Colonic mucosa (tissue), 4 donors: ENCODE data around the gene LOXL3. TPM values are rescaled to one million over a fixed set of nuclear protein-coding genes. Genes with fewer than 3 reads are reported as not detected.
"Not testable (repeated sequence)": the region's sequence is repeated elsewhere in the genome, so short reads cannot be mapped to it uniquely, and the experiment has no call there.

Experiments
- DNase-seq: peaks from one replicate; pipeline ENCODE4 v3.0.0-alpha.2; 2020
- H3K27ac ChIP-seq: fragments of 200-600 bp; one replicate; pipeline ENCODE4 v1.8.0; 2021
- H3K27me3 ChIP-seq: fragments of 200-600 bp; one replicate; pipeline ENCODE4 v1.8.0; 2021
- H3K36me3 ChIP-seq: fragments of 200-600 bp; one replicate; pipeline ENCODE4 v1.8.0; 2021
- H3K4me1 ChIP-seq: fragments of 200-600 bp; one replicate; pipeline ENCODE4 v1.8.0; 2021; ENCODE audit warnings: mild to moderate bottlenecking
- H3K4me3 ChIP-seq: fragments of 200-600 bp; one replicate; pipeline ENCODE4 v1.8.0; 2021
- H3K9ac ChIP-seq, 2 donors: one replicate each; pipeline ENCODE4 v1.7.0; 2013; ENCODE audit warnings: control low read depth in 2 of 2, low read depth in 2 of 2, low read length in 2 of 2
- H3K9me3 ChIP-seq: fragments of 200-600 bp; one replicate; pipeline ENCODE4 v1.8.0; 2021
- intact Hi-C: fragments of 100-400 bp; cut with DNase I; formaldehyde crosslinking; loops from one replicate; pipeline ENCODE4 v1.14.1; 2022
- total RNA-seq, 2 donors: library from RNA; stranded (reverse); fragmentation: NEBNext Ultra II Directional in 1 of 2; extraction: Animal tissue kit (Norgen Biotek cat#: 25700) in 1 of 2; gene quantifications; one replicate each; pipeline ENCODE4 v1.2.1, GENCODE V29; 2021
- TF ChIP-seq, protein P1 (sequence below): fragments of 200-600 bp; IDR thresholded peaks from one replicate; pipeline ENCODE4 v1.8.0; 2022; ENCODE audit warnings: antibody characterized with exemption, mild to moderate bottlenecking
- donor health status: healthy.
- donor health status: DM: no; HTN: no; CAD: no.
- donor health status: DM: no; HTN: no; CAD: no.

LOXL3 gene
- total RNA-seq, 2 donors from 2014 or later, result 2.9 to 4.7 TPM

- no peak overlapping the region for H3K9ac ChIP-seq
- no peaks in the 10 kb centered on the region for H3K36me3 ChIP-seq
- H3K27ac ChIP-seq, result no peak overlapping the region
- no peak for DNase-seq
- intact Hi-C loops, result no loop called here
- TF ChIP-seq, protein P1, sequence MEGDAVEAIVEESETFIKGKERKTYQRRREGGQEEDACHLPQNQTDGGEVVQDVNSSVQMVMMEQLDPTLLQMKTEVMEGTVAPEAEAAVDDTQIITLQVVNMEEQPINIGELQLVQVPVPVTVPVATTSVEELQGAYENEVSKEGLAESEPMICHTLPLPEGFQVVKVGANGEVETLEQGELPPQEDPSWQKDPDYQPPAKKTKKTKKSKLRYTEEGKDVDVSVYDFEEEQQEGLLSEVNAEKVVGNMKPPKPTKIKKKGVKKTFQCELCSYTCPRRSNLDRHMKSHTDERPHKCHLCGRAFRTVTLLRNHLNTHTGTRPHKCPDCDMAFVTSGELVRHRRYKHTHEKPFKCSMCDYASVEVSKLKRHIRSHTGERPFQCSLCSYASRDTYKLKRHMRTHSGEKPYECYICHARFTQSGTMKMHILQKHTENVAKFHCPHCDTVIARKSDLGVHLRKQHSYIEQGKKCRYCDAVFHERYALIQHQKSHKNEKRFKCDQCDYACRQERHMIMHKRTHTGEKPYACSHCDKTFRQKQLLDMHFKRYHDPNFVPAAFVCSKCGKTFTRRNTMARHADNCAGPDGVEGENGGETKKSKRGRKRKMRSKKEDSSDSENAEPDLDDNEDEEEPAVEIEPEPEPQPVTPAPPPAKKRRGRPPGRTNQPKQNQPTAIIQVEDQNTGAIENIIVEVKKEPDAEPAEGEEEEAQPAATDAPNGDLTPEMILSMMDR, result no peak
- H3K27me3 ChIP-seq, result peaks cover under 1% of the 10 kb centered on the region
- no peak overlapping the region for H3K4me3 ChIP-seq
- peaks cover 5% of the 10 kb centered on the region for H3K4me1 ChIP-seq
- no peaks in the 10 kb centered on the region for H3K9me3 ChIP-seq
Observed at GRCh38 chr2:74493546-74493945, 60.2 kb downstream of the LOXL3 start.

DNA sequence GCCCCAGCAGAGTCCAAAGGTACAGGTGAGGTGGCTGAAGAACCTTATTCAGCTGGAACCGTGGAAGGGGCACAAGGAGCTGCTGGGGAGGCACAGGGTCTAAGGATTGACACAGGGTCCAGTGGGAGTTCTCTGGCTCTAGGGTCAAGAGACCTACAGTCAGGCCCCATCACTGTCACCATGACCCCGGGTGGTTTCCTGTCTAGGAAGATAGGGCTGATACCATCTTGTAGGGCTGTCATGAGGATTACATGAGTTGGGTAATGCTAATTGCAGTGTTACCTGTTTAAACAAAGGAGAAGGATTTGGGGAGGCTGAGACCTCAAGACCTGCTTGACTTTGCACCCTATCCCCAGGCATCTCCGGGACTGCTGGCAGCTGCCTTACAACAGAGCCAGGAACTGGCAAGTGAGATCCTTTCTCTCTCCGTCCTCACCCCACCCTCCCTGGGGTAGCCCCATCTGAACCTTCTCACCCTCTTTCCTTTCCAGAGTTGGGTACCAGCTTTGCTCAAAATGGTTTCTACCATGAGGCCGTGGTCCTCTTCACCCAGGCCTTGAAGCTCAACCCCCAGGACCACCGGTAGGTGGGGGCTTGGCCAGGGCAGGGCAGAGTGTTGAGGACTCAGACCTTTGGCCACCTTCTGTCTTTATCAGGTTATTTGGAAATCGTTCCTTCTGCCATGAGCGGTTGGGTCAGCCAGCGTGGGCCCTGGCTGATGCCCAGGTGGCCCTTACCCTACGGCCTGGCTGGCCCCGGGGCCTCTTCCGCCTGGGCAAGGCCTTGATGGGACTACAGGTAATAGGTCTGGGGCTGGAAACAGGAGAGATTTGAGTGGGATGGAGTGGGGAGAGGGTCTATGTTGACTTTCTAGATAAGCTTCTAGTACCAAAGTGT is 61.8 kb downstream of the LOXL3 start:
- TF ChIP-seq, protein P1, result no peak
- no peak for DNase-seq
- Histone ChIP-seq H3K4me3 (no peak overlapping the region), H3K27ac (no peak overlapping the region), H3K4me1 (no peaks in the 10 kb centered on the region), H3K27me3 (no peaks in the 10 kb centered on the region), H3K9ac (no peak overlapping the region), H3K9me3 (no peaks in the 10 kb centered on the region), H3K36me3 (no peaks in the 10 kb centered on the region)
- intact Hi-C loops, result no loop called here

DNA sequence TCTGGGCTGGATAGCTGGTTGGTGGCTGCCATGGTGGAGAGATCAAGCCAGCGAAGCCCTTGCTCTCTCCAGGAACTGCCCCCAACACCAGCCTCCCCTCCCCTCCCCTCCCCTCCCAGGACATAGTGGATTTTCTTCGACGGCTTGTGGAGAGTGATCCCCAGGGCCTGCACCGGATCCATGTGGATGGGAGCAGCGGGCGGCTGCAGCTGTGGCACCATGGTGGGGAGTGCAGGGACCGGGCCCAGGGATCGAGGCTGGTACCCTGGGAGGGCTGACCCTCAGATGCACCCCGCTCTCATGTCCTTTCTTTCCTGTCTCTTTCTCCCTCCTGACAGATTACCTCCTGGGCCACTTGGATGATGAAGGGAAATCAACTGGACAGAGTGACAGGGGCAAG is 63.8 kb downstream of the LOXL3 start:
- Histone ChIP-seq H3K4me1 (no peaks in the 10 kb centered on the region), H3K4me3 (no peak overlapping the region), H3K9me3 (no peaks in the 10 kb centered on the region), H3K36me3 (no peaks in the 10 kb centered on the region), H3K27ac (no peak overlapping the region), H3K27me3 (no peaks in the 10 kb centered on the region), H3K9ac (no peak overlapping the region)
- TF ChIP-seq, protein P1, result no peak
- no peak for DNase-seq
- intact Hi-C loops, result loop anchor here (10.0 kb wide), 1 partner anchor 385 kb away; no protein-coding TSS in a partner anchor

- intact Hi-C loops, result loop anchor here (10.0 kb wide), 1 partner anchor 386 kb away; no protein-coding TSS in a partner anchor
- H3K9ac ChIP-seq, result no peak overlapping the region
- H3K9me3 ChIP-seq, result no peaks in the 10 kb centered on the region
- TF ChIP-seq, protein P1, result no peak
- no peak overlapping the region for H3K27ac ChIP-seq
- H3K36me3 ChIP-seq, result no peaks in the 10 kb centered on the region
- no peak for DNase-seq
- no peak overlapping the region for H3K4me3 ChIP-seq
- H3K4me1 ChIP-seq, result no peaks in the 10 kb centered on the region
- no peaks in the 10 kb centered on the region for H3K27me3 ChIP-seq
Observed at GRCh38 chr2:74488643-74489481, 64.9 kb downstream of the LOXL3 start.

GRCh38 chr2:74486141-74486540 is 67.6 kb downstream of the LOXL3 start:
- TF ChIP-seq, protein P1, result no peak

GRCh38 chr2:74483675-74484164 is 70.0 kb downstream of the LOXL3 start:
- Histone ChIP-seq H3K9ac (peak overlapping the region; percentile 63 to 79), H3K4me1 (peaks cover 16% of the 10 kb centered on the region), H3K4me3 (peak overlapping the region; percentile 86)
- not testable (repeated sequence) for DNase-seq, H3K27ac ChIP-seq, H3K9me3 ChIP-seq, H3K27me3 ChIP-seq, H3K36me3 ChIP-seq
- intact Hi-C loops, result loop anchor here (2.0 to 10.0 kb wide), 3 partner anchors 49 to 391 kb away; no protein-coding TSS in a partner anchor

More at GRCh38 chr2:74486141-74486540, 67.6 kb downstream of the LOXL3 start:
- intact Hi-C loops, result loop anchor here (10.0 kb wide), 1 partner anchor 389 kb away; no protein-coding TSS in a partner anchor
- Histone ChIP-seq H3K4me1 (peaks cover 7% of the 10 kb centered on the region), H3K27me3 (no peaks in the 10 kb centered on the region), H3K27ac (no peak overlapping the region), H3K9me3 (no peaks in the 10 kb centered on the region), H3K36me3 (no peaks in the 10 kb centered on the region), H3K4me3 (no peak overlapping the region), H3K9ac (no peak overlapping the region)
- no peak for DNase-seq
